Stomach (tissue), 9 donors: ENCODE data around the gene MRTO4. TPM values are rescaled to one million over a fixed set of nuclear protein-coding genes. Genes with fewer than 3 reads are reported as not detected.
A peak's percentile ranks its signal among the peaks of the same experiment; 100 is the strongest.

Source experiments
- DNase-seq, 2 donors: peaks; one replicate each; pipeline versions ENCODE4 v3.0.0 to v3.0.0-alpha.2; 2013 to 2019
- H3K27ac ChIP-seq, 5 donors: fragments of 200-600 bp in 4 of 5; sonication (generic) in 4 of 5; one replicate each; pipeline ENCODE4 v1.5.1; 2013 to 2019; ENCODE audit warnings: mild to moderate bottlenecking in 1 of 5, moderate library complexity in 1 of 5
- H3K27me3 ChIP-seq, 3 donors: fragments of 200-600 bp; sonication (generic); one replicate each; pipeline ENCODE4 v1.5.1; 2017 to 2019; ENCODE audit warnings: mixed run types in 1 of 3
- H3K36me3 ChIP-seq, 4 donors: fragments of 200-600 bp; sonication (generic); 1 replicate in 3 of 4; 2 replicates in 1 of 4; pipeline ENCODE4 v1.5.1; 2016 to 2019
- H3K4me1 ChIP-seq, 4 donors: fragments of 200-600 bp; sonication (generic); one replicate each; pipeline ENCODE4 v1.5.1; 2016 to 2019
- H3K4me3 ChIP-seq, 4 donors: fragments of 200-600 bp; sonication (generic) in 3 of 4; one replicate each; pipeline ENCODE4 v1.5.1; 2016 to 2019; ENCODE audit warnings: mild to moderate bottlenecking in 1 of 4
- H3K9me3 ChIP-seq, 4 donors: fragments of 200-600 bp; sonication (generic); one replicate each; pipeline ENCODE4 v1.5.1; 2016 to 2019
- EP300 ChIP-seq: sonication (generic); formaldehyde crosslinking; IDR thresholded peaks from one replicate; pipeline ENCODE4 v1.6.1; 2017; ENCODE audit warnings: antibody characterized with exemption
- POLR2A ChIP-seq, 4 donors: fragments of 450-650 bp; IDR thresholded peaks; one replicate each; pipeline ENCODE4 v1.6.1; 2016; ENCODE audit warnings: antibody characterized with exemption in 4 of 4, control low read depth in 2 of 4, mild to moderate bottlenecking in 1 of 4, moderate library complexity in 1 of 4
- POLR2AphosphoS5 ChIP-seq, 3 donors: sonication (generic); formaldehyde crosslinking; IDR thresholded peaks; one replicate each; pipeline ENCODE4 v1.6.1; 2016; ENCODE audit warnings: antibody characterized with exemption in 3 of 3
- WGBS, 5 donors: extraction: QIAGEN DNeasy Blood & Tissue Kit in 3 of 5; methylation state at CpG; one replicate each; pipeline versions ENCODE4 v1.1.5 to v1.1.7; 2013 to 2018; 5-methylcytosine and 5-hydroxymethylcytosine counted together
- intact Hi-C: fragments of 100-400 bp; cut with DNase I; formaldehyde crosslinking; loops from one replicate; pipeline ENCODE4 v1.15.1; 2023; ENCODE audit warnings: low total_unique reads
- polyA plus RNA-seq, 3 donors: library from polyadenylated mRNA; stranded (reverse); fragments of 200-250 nt; gene quantifications; one replicate each; pipeline ENCODE4 v1.2.3, GENCODE V29; 2013
- total RNA-seq, 5 donors: library from RNA; depleted of rRNA; stranded (reverse); fragments of >200 nt; gene quantifications; one replicate each; pipeline versions ENCODE4 v1.1.0 to v1.2.3, GENCODE V29; 2014 to 2016
- TF ChIP-seq, protein P1 (sequence below), 7 experiments: fragments of 450-650 bp in 4 of 7; fragments of 200-600 bp in 3 of 7; sonication (generic) in 3 of 7; IDR thresholded peaks; one replicate each; pipeline ENCODE4 v1.5.1; 2016 to 2019; ENCODE audit warnings: antibody characterized with exemption in 7 of 7, control low read depth in 2 of 7, mild to moderate bottlenecking in 1 of 7
- donor health status: healthy with polysubstance abuse.
- donor health status: Bipolar disorder and iron deficiency.
- donor health status: healthy.

The MRTO4 gene
- total and polyA plus RNA-seq, 8 donors = 1.8 to 46.7 (median 17.0) TPM

DNA sequence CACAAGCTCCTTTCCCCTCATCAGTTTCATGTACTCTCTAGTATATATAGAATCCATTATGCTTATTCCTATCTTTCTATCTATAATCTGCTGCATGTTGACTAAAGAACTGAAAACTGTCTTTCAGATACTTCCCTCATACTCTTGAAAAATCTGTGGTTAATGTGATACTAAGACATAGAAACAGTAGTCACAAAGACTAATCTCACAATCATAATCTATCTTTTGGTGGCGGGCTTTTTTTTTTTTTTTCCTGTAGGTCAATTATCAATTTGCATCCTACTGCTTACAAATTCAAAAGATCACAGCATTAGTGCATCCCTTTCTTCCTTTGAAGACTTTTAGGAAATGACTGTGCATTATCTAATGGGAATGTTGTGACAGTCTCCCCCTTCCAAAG is 46.2 kb upstream of the MRTO4 start:
- Histone ChIP-seq H3K27ac (peak overlapping the region in 2 of 5 donors; percentile 23 to 98), H3K4me3 (no peak overlapping the region), H3K4me1 (peaks cover 49 to 91% (median 72%) of the 10 kb centered on the region in 4 donors), H3K9me3 (no peaks in the 10 kb centered on the region), H3K36me3 (peaks cover 5 to 13% (median 12%) of the 10 kb centered on the region in 4 donors), H3K27me3 (no peaks in the 10 kb centered on the region)
- DNase-seq = no peak
- intact Hi-C loops = no loop called here
- TF ChIP-seq POLR2AphosphoS5 (IDR thresholded peaks at IDR 0.05) (no peak), EP300 (no peak), POLR2A (IDR thresholded peaks at IDR 0.05) (no peak)
- TF ChIP-seq, protein P1, sequence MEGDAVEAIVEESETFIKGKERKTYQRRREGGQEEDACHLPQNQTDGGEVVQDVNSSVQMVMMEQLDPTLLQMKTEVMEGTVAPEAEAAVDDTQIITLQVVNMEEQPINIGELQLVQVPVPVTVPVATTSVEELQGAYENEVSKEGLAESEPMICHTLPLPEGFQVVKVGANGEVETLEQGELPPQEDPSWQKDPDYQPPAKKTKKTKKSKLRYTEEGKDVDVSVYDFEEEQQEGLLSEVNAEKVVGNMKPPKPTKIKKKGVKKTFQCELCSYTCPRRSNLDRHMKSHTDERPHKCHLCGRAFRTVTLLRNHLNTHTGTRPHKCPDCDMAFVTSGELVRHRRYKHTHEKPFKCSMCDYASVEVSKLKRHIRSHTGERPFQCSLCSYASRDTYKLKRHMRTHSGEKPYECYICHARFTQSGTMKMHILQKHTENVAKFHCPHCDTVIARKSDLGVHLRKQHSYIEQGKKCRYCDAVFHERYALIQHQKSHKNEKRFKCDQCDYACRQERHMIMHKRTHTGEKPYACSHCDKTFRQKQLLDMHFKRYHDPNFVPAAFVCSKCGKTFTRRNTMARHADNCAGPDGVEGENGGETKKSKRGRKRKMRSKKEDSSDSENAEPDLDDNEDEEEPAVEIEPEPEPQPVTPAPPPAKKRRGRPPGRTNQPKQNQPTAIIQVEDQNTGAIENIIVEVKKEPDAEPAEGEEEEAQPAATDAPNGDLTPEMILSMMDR (IDR thresholded peaks at IDR 0.05) = no peak
- whole genome bisulfite sequencing, 5 donors = 63 to 86% (median 86%) methylated on average over 1 of the region's 1 CpG

DNA sequence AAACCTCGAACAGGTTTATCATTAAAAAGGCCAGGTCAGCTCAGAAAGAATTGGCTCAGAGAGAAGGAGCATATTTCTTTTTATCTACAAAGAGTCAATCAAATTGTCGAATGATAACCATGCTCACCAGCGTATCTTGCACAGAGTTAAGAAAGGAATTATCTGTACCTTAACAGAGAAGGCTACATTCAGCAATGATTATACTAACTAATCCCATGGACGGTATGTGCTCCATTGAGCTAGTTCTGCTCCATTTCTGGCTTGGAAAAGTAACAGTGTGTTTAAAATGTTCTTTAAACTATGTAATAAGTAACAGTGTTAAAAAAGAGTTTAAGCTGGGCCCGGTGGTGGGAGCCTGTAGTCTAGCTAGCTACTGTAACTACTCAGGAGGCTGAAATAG is 45.8 kb upstream of the MRTO4 start:
- no peaks in the 10 kb centered on the region for H3K27me3 ChIP-seq
- no peak for DNase-seq
- no peak overlapping the region for H3K4me3 ChIP-seq
- H3K27ac ChIP-seq = peak overlapping the region in 3 of 5 donors; percentile 23 to 98 (median 27)
- H3K36me3 ChIP-seq = peaks cover 2 to 8% (median 7%) of the 10 kb centered on the region in 4 donors
- 37 to 48% (median 40%) methylated on average over 5 of the region's 5 CpGs for WGBS, 5 donors
- TF ChIP-seq, protein P1 (IDR thresholded peaks at IDR 0.05) = no peak
- peak in 1 of 3 donors; percentile 78 for TF ChIP-seq POLR2AphosphoS5 (IDR thresholded peaks at IDR 0.05)
- peaks cover 50 to 89% (median 73%) of the 10 kb centered on the region in 4 donors for H3K4me1 ChIP-seq
- intact Hi-C loops = no loop called here
- H3K9me3 ChIP-seq = no peaks in the 10 kb centered on the region

DNA sequence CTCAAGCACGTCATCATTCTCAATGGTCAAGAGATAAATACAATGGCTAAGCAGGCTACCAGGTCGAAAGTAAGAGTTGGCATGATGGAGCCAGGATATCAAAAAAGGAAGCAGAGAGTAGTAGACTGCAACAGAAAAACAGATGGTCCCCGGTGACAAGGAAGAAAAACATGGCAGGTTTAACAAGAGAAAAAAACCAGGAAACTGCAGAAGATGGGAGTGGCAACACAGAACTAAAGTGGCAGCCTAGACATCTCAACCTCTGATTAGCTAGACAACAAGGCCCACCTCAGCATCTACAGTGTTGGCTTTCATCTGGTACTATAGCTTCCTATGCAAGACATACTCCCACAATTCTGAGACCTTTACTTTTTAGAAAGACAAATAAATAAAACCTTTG is 44.7 kb upstream of the MRTO4 start:
- intact Hi-C loops = no loop called here
- peaks cover 61 to 89% (median 77%) of the 10 kb centered on the region in 4 donors for H3K4me1 ChIP-seq
- H3K9me3 ChIP-seq = no peaks in the 10 kb centered on the region
- H3K36me3 ChIP-seq = no peaks in the 10 kb centered on the region
- TF ChIP-seq POLR2A (IDR thresholded peaks at IDR 0.05) = no peak
- TF ChIP-seq, protein P1 (IDR thresholded peaks at IDR 0.05) = no peak
- no peak for TF ChIP-seq EP300
- no peak for TF ChIP-seq POLR2AphosphoS5 (IDR thresholded peaks at IDR 0.05)
- no peak for DNase-seq
- H3K27ac ChIP-seq = peak overlapping the region in 2 of 5 donors; percentile 27 to 98
- H3K4me3 ChIP-seq = no peak overlapping the region
- 74 to 84% (median 78%) methylated on average over 3 of the region's 3 CpGs for WGBS, 5 donors
- H3K27me3 ChIP-seq = no peaks in the 10 kb centered on the region

DNA sequence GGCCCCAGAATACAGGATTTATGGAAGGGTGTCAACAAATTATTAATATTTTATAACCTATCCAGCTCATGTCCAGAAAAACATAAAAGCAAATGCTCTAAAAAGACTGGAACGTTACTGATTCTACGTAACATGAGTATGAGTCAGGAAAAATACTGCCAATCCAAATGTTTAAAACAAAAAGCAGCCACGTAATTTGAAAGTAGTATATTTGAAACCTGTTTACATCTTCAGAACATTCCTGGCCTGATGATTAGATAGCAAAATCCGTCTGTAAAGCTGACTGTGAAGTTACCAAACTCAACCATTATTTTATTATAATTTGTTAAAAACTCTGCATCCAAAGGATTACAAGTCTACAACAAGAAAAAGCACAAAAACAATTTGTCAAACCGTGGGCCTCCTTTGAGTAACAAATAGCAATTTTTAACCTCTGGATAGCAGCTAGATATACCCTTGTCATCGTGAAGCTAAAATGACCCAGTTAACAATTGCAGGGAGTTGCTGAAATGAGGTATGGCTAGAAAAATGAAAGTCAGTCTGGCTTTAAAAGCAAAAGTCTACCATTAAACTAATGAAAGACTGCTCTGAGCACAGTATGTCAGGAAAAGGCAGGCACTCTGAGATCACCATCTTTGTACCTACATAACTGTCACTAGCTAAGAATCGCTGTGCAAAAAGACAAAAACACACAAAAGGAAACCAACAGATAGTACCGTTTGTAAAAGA is 42.7 kb upstream of the MRTO4 start:
- Histone ChIP-seq H3K27ac (peak overlapping the region in 4 of 5 donors; percentile 96 to 98 (median 98)), H3K27me3 (no peaks in the 10 kb centered on the region), H3K4me1 (peaks cover 47 to 83% (median 67%) of the 10 kb centered on the region in 4 donors), H3K4me3 (peak overlapping the region; percentile 82 to 93 (median 90)), H3K36me3 (peaks cover 0 to 10% (median 6%) of the 10 kb centered on the region in 4 donors), H3K9me3 (no peaks in the 10 kb centered on the region)
- intact Hi-C loops = no loop called here
- DNase-seq = no peak
- WGBS, 5 donors = 5 to 11% (median 7%) methylated on average over 8 of the region's 8 CpGs
- TF ChIP-seq POLR2A (IDR thresholded peaks at IDR 0.05) (no peak), EP300 (no peak), POLR2AphosphoS5 (IDR thresholded peaks at IDR 0.05) (no peak)
- TF ChIP-seq, protein P1 (IDR thresholded peaks at IDR 0.05) = no peak
